Progenitor cell of endocrine pancreas (in vitro differentiated cells): ENCODE measurements around the gene AGL. TPM values are rescaled to one million over a fixed set of nuclear protein-coding genes. Genes with fewer than 3 reads are reported as not detected.

Source experiments
- DNase-seq: peaks from one replicate; pipeline ENCODE4 v3.0.0; 2021; ENCODE audit warnings: low spot score; ENCODE audit not compliant: unreplicated experiment
- H3K27ac Mint-ChIP-seq: 2 replicates; pipeline ENCODE4 v1.8.0; 2021; ENCODE audit warnings: mild to moderate bottlenecking, moderate library complexity, mixed read lengths
- H3K27me3 Mint-ChIP-seq: 2 replicates; pipeline ENCODE4 v1.8.0; 2021; ENCODE audit warnings: mixed read lengths
- H3K36me3 Mint-ChIP-seq: 2 replicates; pipeline ENCODE4 v1.8.0; 2022; ENCODE audit warnings: mixed read lengths; ENCODE audit not compliant: insufficient read depth
- H3K4me1 Mint-ChIP-seq: 2 replicates; pipeline ENCODE4 v1.8.0; 2021; ENCODE audit warnings: low read depth, mixed read lengths
- H3K4me3 Mint-ChIP-seq: 2 replicates; pipeline ENCODE4 v1.8.0; 2021; ENCODE audit warnings: low read depth, mild to moderate bottlenecking, moderate library complexity, mixed read lengths
- H3K9me3 Mint-ChIP-seq: 2 replicates; pipeline ENCODE4 v1.8.0; 2021; ENCODE audit warnings: low read depth, mixed read lengths
- CTCF ChIP-seq: fragments of 200-600 bp; sonication (generic); IDR thresholded peaks from one replicate; pipeline ENCODE4 v1.5.0; 2021; ENCODE audit warnings: antibody characterized with exemption, mild to moderate bottlenecking; ENCODE audit not compliant: unreplicated experiment
- total RNA-seq: library from RNA; stranded (reverse); gene quantifications from 2 replicates; pipeline ENCODE4 v1.2.1, GENCODE V29; 2021

AGL gene
- total RNA-seq, 1 donor from 2014 or later = 26.6 TPM

GRCh38 chr1:99944192-99944591, 94.0 kb downstream of the AGL start:
- Mint-ChIP-seq H3K4me1 (peaks cover 9% of the 10 kb centered on the region), H3K9me3 (no peaks in the 10 kb centered on the region), H3K27ac (peak overlapping the region; percentile 60), H3K4me3 (no peak overlapping the region), H3K27me3 (no peaks in the 10 kb centered on the region), H3K36me3 (no peaks in the 10 kb centered on the region)
- no peak for TF ChIP-seq CTCF
- DNase-seq = no peak

DNA sequence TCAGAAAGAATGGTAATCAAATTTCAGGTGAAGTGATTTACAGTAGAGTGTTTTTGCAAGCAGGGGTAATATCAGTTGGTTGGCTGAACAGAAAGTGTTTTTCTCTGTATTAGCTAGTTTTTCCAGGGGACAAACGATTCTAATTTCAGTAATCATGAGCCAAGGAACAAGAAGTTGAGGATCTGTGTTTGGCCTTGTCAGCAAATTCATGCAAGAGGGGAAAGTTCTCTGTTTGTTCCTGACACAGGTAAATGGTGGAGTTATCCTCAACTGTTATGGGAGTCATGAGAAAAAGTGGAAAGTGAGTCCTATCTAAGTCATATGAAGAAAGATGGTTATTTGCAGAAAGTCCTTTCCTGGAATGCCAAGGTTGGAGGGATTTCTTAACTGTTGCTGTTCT, 95.0 kb downstream of the AGL start:
- TF ChIP-seq CTCF = no peak
- no peaks in the 10 kb centered on the region for H3K36me3 Mint-ChIP-seq
- H3K27ac Mint-ChIP-seq = no peak overlapping the region
- no peaks in the 10 kb centered on the region for H3K9me3 Mint-ChIP-seq
- H3K4me1 Mint-ChIP-seq = peaks cover 9% of the 10 kb centered on the region
- no peak for DNase-seq
- no peak overlapping the region for H3K4me3 Mint-ChIP-seq
- no peaks in the 10 kb centered on the region for H3K27me3 Mint-ChIP-seq

DNA sequence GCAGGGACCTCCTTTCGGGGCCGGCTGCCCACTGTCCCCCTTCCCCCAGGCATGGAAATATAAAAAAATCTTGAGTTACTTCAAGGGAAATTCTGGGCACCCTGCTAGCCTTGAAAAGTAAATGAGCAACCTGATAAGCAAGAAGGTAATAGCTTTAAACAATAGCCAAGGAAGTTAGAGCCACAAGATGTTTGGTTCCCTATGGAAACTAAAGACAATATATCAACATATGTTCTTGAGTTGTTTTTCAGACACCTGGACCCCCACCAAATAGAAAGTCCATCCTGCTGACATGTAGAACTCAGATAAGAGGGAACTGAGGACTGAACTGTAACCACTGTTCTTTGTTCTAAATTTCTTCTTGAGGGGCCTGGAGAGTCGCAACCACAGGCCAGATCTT, 100.3 kb downstream of the AGL start:
- DNase-seq = no peak
- H3K4me3 Mint-ChIP-seq = no peak overlapping the region
- no peaks in the 10 kb centered on the region for H3K27me3 Mint-ChIP-seq
- H3K36me3 Mint-ChIP-seq = no peaks in the 10 kb centered on the region
- H3K9me3 Mint-ChIP-seq = no peaks in the 10 kb centered on the region
- no peak for TF ChIP-seq CTCF
- H3K27ac Mint-ChIP-seq = peak overlapping the region; percentile 18
- peaks cover 7% of the 10 kb centered on the region for H3K4me1 Mint-ChIP-seq

DNA sequence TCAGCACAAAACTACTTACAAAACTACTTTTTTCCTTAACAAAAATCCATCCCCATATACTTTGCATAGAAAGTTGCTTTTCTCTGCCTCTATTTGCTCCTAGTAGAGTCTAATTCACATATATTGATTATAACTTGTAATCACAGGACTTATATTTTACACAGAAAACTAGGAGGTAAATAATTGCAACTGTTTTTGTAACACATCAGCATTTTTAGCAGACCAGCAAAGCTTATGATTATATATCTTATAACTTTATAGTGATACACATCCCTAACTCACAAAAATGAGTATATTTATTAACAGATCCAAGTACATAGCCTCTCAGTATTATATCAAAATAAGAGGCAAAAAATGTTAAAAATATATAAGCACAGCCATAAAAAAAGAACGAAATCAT, 102.4 kb downstream of the AGL start:
- H3K9me3 Mint-ChIP-seq = no peaks in the 10 kb centered on the region
- no peaks in the 10 kb centered on the region for H3K27me3 Mint-ChIP-seq
- no peak overlapping the region for H3K4me3 Mint-ChIP-seq
- H3K36me3 Mint-ChIP-seq = no peaks in the 10 kb centered on the region
- peaks cover 7% of the 10 kb centered on the region for H3K4me1 Mint-ChIP-seq
- DNase-seq = no peak
- no peak overlapping the region for H3K27ac Mint-ChIP-seq
- TF ChIP-seq CTCF = no peak

- no peaks in the 10 kb centered on the region for H3K9me3 Mint-ChIP-seq
- no peak for TF ChIP-seq CTCF
- no peak for DNase-seq
- no peak overlapping the region for H3K4me3 Mint-ChIP-seq
- H3K36me3 Mint-ChIP-seq = no peaks in the 10 kb centered on the region
- H3K4me1 Mint-ChIP-seq = peaks cover 12% of the 10 kb centered on the region
- H3K27me3 Mint-ChIP-seq = no peaks in the 10 kb centered on the region
- H3K27ac Mint-ChIP-seq = no peak overlapping the region
Measured at GRCh38 chr1:99955375-99955774, 105.2 kb downstream of the AGL start.
